ENCODE results near the gene WDR64. TPM values are rescaled to one million over a fixed set of nuclear protein-coding genes. Genes with fewer than 3 reads are reported as not detected.

Gene WDR64
- total and polyA plus RNA-seq, 2 donors (not counting 3 experiments of a cell fraction or from before 2014, with no cell fraction given) = not detected

GRCh38 chr1:241844593-241844992, 192.5 kb downstream of the WDR64 start:
- Histone ChIP-seq H3K4me3 (replicated peaks in 1 of 3; ENCODE audit: insufficient read depth in 1 of 3, low read depth in 1 of 3, low read length in 3 of 3) (no peak overlapping the region), H3K9ac (replicated peaks; ENCODE audit: extremely low read depth, insufficient read depth, low read length) (no peak overlapping the region), H2AFZ (ENCODE audit: low read depth, low read length) (no peak overlapping the region), H3K9me3 (replicated peaks; ENCODE audit: control insufficient read depth, insufficient read depth, low read length) (no peaks in the 10 kb centered on the region), H3K27me3 (ENCODE audit: control insufficient read depth in 2 of 2, insufficient read depth in 2 of 2, low read length in 2 of 2) (peaks cover 6 to 14% of the 10 kb centered on the region in 2 experiments), H3K27ac (ENCODE audit: insufficient read depth, low read depth, low read length) (no peak overlapping the region), H3K36me3 (ENCODE audit: control insufficient read depth in 2 of 2, extremely low read depth in 1 of 2, insufficient read depth in 2 of 2, low read length in 2 of 2) (no peaks in the 10 kb centered on the region), H4K20me1 (replicated peaks; ENCODE audit: control insufficient read depth, extremely low read depth, insufficient read depth, low read length) (no peaks in the 10 kb centered on the region), H3K9me1 (replicated peaks; ENCODE audit: control insufficient read depth, extremely low read depth, insufficient read depth, low read length) (no peaks in the 10 kb centered on the region), H3K79me2 (ENCODE audit: control insufficient read depth, insufficient read depth, low read length) (peaks cover 10% of the 10 kb centered on the region), H3K4me1 (ENCODE audit: control insufficient read depth, extremely low read depth, insufficient read depth, low read length) (peaks cover 12% of the 10 kb centered on the region), H3K4me2 (ENCODE audit: insufficient read depth, low read length) (no peak overlapping the region)
- intact Hi-C loops (cut with micrococcal nuclease) (no loop called here), dilution Hi-C loops (cut with MboI; ENCODE audit: extremely low pct_ligation_motif_present, low sequenced_read_pairs) (no loop called here)
- FAIRE-seq (no peak), DNase-seq (ENCODE audit: low read depth, low spot score) (no peak)
- TF ChIP-seq EZH2 (IDR thresholded peaks at IDR 0.05; ENCODE audit: borderline replicate concordance, low read depth, low read length, severe bottlenecking) (no peak), CTCF (IDR thresholded peaks at IDR 0.05; ENCODE audit: extremely low read depth in 1 of 2, insufficient read depth in 1 of 2, low read depth in 1 of 2, low read length in 2 of 2) (no peak), FOS (IDR thresholded peaks at IDR 0.05; ENCODE audit: borderline replicate concordance, insufficient read depth, low read length) (no peak), MYC (IDR thresholded peaks at IDR 0.05; ENCODE audit: low read depth, low read length) (no peak), JUN (IDR thresholded peaks at IDR 0.05; ENCODE audit: borderline replicate concordance, insufficient read depth, insufficient read length, low read depth) (no peak), GATA2 (IDR thresholded peaks at IDR 0.05; ENCODE audit: insufficient read depth, insufficient read length, low read depth, low read length) (no peak), POLR2AphosphoS5 (IDR thresholded peaks at IDR 0.05; ENCODE audit: insufficient read depth, low read depth, low read length) (no peak), POLR2A (IDR thresholded peaks at IDR 0.05; ENCODE audit: low read depth, low read length) (no peak)
- TF ChIP-seq, protein P1, sequence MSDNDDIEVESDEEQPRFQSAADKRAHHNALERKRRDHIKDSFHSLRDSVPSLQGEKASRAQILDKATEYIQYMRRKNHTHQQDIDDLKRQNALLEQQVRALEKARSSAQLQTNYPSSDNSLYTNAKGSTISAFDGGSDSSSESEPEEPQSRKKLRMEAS (IDR thresholded peaks at IDR 0.05; ENCODE audit: insufficient read depth, insufficient read length) = no peak
- ChIA-PET CTCF (interaction anchor here (1.0 kb wide), 1 partner anchor 11 kb away, joined by 3 read pairs; no protein-coding TSS in a partner anchor), POLR2A (interaction anchor here (0.6 kb wide), 1 partner anchor 78 kb away, joined by 9 read pairs; no protein-coding TSS in a partner anchor)
- no TSS peak for BruUV-seq (replicated peaks)

Measured in endothelial cell of umbilical vein (primary cell).